ENCODE results near the gene MAPT.

MAPT gene

DNA sequence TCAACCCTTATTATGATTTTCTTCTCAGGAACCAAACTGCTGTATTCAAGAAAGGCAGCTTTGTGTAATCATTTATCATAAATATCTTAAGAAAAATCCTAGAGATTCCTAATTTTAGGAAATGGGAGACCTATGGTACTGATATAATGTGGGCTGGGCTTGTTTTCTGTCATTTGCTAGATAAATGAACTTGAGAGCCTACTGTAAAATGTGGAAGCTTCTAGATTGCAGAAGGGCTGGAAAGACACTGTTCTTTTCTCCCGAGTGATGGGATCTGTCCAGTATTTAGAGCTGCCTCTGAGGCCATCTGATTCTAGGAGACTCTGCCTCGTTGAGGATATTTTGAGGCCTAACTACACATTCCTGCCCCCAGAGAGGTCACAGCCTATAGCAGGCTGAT, 84.8 kb downstream of the MAPT start:
- DNase-seq (ENCODE audit: low read depth), result no peak

DNA sequence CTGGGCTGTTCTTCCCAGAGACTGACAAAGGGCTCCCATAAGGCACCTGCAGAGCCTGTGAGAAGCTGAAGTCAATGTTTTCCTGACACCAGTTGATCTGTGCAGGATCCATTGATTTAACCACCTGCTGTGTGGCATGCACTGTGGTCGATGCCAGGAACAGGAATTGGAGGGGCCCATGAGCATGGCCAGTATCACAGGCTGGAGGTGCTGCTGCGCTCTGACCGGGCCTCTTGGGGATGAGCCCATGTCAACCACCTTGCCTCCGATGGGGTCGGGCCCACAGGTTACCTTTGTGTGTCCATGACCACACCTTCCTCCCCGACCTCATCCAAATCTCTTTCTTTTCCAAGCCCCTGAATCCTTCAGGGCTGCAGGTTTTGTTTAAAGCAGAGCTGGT, 86.5 kb downstream of the MAPT start:
- DNase-seq (ENCODE audit: low read depth), result no peak
- TF ChIP-seq, protein P1, sequence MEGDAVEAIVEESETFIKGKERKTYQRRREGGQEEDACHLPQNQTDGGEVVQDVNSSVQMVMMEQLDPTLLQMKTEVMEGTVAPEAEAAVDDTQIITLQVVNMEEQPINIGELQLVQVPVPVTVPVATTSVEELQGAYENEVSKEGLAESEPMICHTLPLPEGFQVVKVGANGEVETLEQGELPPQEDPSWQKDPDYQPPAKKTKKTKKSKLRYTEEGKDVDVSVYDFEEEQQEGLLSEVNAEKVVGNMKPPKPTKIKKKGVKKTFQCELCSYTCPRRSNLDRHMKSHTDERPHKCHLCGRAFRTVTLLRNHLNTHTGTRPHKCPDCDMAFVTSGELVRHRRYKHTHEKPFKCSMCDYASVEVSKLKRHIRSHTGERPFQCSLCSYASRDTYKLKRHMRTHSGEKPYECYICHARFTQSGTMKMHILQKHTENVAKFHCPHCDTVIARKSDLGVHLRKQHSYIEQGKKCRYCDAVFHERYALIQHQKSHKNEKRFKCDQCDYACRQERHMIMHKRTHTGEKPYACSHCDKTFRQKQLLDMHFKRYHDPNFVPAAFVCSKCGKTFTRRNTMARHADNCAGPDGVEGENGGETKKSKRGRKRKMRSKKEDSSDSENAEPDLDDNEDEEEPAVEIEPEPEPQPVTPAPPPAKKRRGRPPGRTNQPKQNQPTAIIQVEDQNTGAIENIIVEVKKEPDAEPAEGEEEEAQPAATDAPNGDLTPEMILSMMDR (conservative IDR thresholded peaks at IDR 0.05; ENCODE audit: low read depth, low read length), result no peak
- no peak overlapping the region for H3K4me3 ChIP-seq (ENCODE audit: low read length)

More for the DNA sequence above, 84.8 kb downstream of the MAPT start:
- no peak overlapping the region for H3K4me3 ChIP-seq (ENCODE audit: low read length)
- TF ChIP-seq, protein P1 (conservative IDR thresholded peaks at IDR 0.05; ENCODE audit: low read depth, low read length), result no peak

DNA sequence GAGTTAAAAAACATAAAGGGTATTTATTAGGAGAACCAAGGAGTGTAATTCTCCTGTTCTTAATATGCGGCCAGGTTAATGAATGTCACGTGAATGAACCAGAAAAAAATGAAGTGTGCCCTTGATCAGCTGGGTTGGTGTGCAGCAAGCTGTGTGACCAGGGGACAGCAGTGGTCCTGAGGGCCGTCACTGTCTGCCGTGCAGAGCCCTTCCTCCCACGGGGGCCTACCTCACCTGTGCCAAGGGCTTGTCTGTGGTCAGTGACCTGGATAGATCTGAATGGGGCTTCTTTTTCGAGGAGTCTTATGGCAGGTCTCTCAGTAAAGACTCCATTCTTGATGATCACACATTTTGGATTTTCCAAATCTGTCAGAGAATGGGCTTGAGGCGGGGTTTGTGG, 87.0 kb downstream of the MAPT start:
- TF ChIP-seq, protein P1 (conservative IDR thresholded peaks at IDR 0.05; ENCODE audit: low read depth, low read length), result no peak
- H3K4me3 ChIP-seq (ENCODE audit: low read length), result no peak overlapping the region
- no peak for DNase-seq (ENCODE audit: low read depth)

DNA sequence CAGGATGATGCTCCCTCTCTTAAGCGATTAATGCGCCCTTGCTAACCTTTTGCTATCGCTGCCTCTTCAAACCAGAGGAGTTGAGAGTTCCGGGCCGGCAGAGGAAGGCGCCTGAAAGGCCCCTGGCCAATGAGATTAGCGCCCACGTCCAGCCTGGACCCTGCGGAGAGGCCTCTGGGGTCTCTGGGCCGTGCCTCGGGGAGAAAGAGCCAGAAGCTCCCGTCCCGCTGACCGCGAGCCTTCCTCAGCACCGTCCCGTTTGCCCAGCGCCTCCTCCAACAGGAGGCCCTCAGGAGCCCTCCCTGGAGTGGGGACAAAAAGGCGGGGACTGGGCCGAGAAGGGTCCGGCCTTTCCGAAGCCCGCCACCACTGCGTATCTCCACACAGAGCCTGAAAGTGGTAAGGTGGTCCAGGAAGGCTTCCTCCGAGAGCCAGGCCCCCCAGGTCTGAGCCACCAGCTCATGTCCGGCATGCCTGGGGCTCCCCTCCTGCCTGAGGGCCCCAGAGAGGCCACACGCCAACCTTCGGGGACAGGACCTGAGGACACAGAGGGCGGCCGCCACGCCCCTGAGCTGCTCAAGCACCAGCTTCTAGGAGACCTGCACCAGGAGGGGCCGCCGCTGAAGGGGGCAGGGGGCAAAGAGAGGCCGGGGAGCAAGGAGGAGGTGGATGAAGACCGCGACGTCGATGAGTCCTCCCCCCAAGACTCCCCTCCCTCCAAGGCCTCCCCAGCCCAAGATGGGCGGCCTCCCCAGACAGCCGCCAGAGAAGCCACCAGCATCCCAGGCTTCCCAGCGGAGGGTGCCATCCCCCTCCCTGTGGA, 88.6 kb downstream of the MAPT start:
- no peak overlapping the region for H3K4me3 ChIP-seq (ENCODE audit: low read length)
- TF ChIP-seq, protein P1 (conservative IDR thresholded peaks at IDR 0.05; ENCODE audit: low read depth, low read length), result no peak
- no peak for DNase-seq (ENCODE audit: low read depth)

DNA sequence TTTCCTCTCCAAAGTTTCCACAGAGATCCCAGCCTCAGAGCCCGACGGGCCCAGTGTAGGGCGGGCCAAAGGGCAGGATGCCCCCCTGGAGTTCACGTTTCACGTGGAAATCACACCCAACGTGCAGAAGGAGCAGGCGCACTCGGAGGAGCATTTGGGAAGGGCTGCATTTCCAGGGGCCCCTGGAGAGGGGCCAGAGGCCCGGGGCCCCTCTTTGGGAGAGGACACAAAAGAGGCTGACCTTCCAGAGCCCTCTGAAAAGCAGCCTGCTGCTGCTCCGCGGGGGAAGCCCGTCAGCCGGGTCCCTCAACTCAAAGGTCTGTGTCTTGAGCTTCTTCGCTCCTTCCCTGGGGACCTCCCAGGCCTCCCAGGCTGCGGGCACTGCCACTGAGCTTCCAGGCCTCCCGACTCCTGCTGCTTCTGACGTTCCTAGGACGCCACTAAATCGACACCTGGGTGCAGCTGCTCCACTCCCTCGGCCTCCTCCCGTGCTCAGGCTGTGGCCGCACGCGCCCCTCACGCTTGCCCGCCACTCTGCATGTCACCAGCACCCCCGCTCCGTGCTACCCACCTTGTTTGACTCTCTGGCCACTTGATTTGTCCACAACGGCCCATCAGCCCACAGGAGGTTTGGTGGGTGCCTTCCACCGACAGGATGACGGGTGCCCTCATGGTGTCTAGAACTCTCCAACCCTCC, 89.4 kb downstream of the MAPT start:
- TF ChIP-seq, protein P1 (conservative IDR thresholded peaks at IDR 0.05; ENCODE audit: low read depth, low read length), result no peak

DNA sequence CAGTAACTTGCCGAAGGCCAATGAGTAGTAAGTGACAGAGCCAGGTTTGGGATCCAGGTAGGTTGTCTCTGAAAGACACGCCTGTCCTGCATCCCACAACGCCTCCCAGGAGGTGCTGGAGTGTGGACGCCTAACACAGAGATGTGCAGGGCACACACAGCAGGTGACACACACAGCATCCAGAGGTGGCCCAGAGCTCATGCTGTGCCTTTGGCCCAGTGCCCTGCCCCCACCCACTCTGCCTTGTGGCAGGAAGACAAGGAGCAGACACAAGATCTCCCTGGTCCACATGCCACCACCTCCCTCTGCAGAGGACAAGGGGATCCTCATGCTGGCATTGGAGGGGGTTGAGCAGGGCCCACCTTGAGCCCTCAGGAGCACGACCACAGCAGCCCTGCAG, 90.0 kb downstream of the MAPT start:
- H3K4me3 ChIP-seq (ENCODE audit: low read length), result no peak overlapping the region
- TF ChIP-seq, protein P1 (conservative IDR thresholded peaks at IDR 0.05; ENCODE audit: low read depth, low read length), result no peak
- DNase-seq (ENCODE audit: low read depth), result no peak

More for the DNA sequence above, 89.4 kb downstream of the MAPT start:
- H3K4me3 ChIP-seq (ENCODE audit: low read length), result no peak overlapping the region
- no peak for DNase-seq (ENCODE audit: low read depth)

All from retinal pigment epithelial cell (primary cell).